OCI-LY1 (cell line): ENCODE measurements around the gene NAV2.

Source experiments
- H2AFZ ChIP-seq: fragments of 200-600 bp; sonication (generic), shearing (Covaris generic); 2 replicates; pipeline ENCODE4 v1.6.0; 2014; ENCODE audit warnings: antibody characterized with exemption, mild to moderate bottlenecking, low read length
- H3F3A ChIP-seq: fragments of 200-600 bp; sonication (generic), shearing (Covaris generic); 2 replicates; pipeline ENCODE4 v1.6.0; 2014; ENCODE audit warnings: mild to moderate bottlenecking, antibody characterized with exemption, low read length, moderate library complexity; ENCODE audit not compliant: insufficient read depth
- H3K27ac ChIP-seq: fragments of 200-600 bp; sonication (generic); 2 replicates; pipeline ENCODE4 v1.5.1; 2014; ENCODE audit warnings: low read length, mixed run types, mild to moderate bottlenecking, low read depth; ENCODE audit not compliant: poor library complexity, severe bottlenecking
- H3K27me3 ChIP-seq: fragments of 200-600 bp; sonication (generic); 2 replicates; pipeline ENCODE4 v1.6.0; 2014; ENCODE audit warnings: antibody characterized with exemption, mild to moderate bottlenecking, low read length, moderate library complexity; ENCODE audit not compliant: insufficient read depth
- H3K36me3 ChIP-seq: fragments of 200-600 bp; sonication (generic); 2 replicates; pipeline ENCODE4 v1.6.1; 2014; ENCODE audit warnings: mild to moderate bottlenecking, antibody characterized with exemption, low read length, moderate library complexity, mixed read lengths; ENCODE audit not compliant: insufficient read depth
- H3K4me1 ChIP-seq: fragments of 200-600 bp; sonication (generic); 2 replicates; pipeline ENCODE4 v1.5.1; 2014; ENCODE audit warnings: mild to moderate bottlenecking, low read length, moderate library complexity; ENCODE audit not compliant: insufficient read depth, severe bottlenecking
- H3K4me2 ChIP-seq: fragments of 200-600 bp; sonication (generic), shearing (Covaris generic); 2 replicates; pipeline ENCODE4 v1.6.1; 2014; ENCODE audit warnings: low read length
- H3K4me3 ChIP-seq: fragments of 200-600 bp; sonication (generic); 2 replicates; pipeline ENCODE4 v1.5.1; 2014; ENCODE audit warnings: low read length, low read depth, mild to moderate bottlenecking, mixed read lengths; ENCODE audit not compliant: poor library complexity, severe bottlenecking
- H3K79me2 ChIP-seq: fragments of 200-600 bp; shearing (Covaris generic); 2 replicates; pipeline ENCODE4 v1.6.1; 2016; ENCODE audit warnings: mixed run types, low read length, mixed read lengths; ENCODE audit not compliant: insufficient read depth
- H3K9ac ChIP-seq: fragments of 200-600 bp; sonication (generic), shearing (Covaris generic); 2 replicates; pipeline ENCODE4 v1.6.1; 2014; ENCODE audit warnings: mild to moderate bottlenecking, low read length, mixed read lengths
- H3K9me2 ChIP-seq: fragments of 200-600 bp; sonication (generic), shearing (Covaris generic); 2 replicates; pipeline ENCODE4 v1.6.1; 2014; ENCODE audit warnings: low read depth, mild to moderate bottlenecking, low read length, mixed read lengths
- H3K9me3 ChIP-seq: fragments of 200-600 bp; shearing (Covaris generic); 2 replicates; pipeline ENCODE4 v1.6.1; 2014; ENCODE audit warnings: low read length, mixed read lengths
- H4K20me1 ChIP-seq: fragments of 200-600 bp; sonication (generic), shearing (Covaris generic); 2 replicates; pipeline ENCODE4 v1.6.0; 2016; ENCODE audit warnings: mild to moderate bottlenecking, low read length; ENCODE audit not compliant: insufficient read depth
- EZH2 ChIP-seq: fragments of 200-600 bp; sonication (generic), shearing (Covaris generic); IDR thresholded peaks from 2 replicates; pipeline ENCODE4 v1.8.0; 2017; ENCODE audit warnings: borderline replicate concordance, mixed run types, mild to moderate bottlenecking, antibody characterized with exemption, low read length, moderate library complexity, mixed read lengths
- TF ChIP-seq, protein P1 (sequence below): fragments of 200-600 bp; sonication (generic), shearing (Covaris generic); IDR thresholded peaks from 2 replicates; pipeline ENCODE4 v1.5.1; 2017; ENCODE audit warnings: mild to moderate bottlenecking, antibody characterized with exemption, low read length, moderate library complexity, mixed read lengths

NAV2 gene

DNA sequence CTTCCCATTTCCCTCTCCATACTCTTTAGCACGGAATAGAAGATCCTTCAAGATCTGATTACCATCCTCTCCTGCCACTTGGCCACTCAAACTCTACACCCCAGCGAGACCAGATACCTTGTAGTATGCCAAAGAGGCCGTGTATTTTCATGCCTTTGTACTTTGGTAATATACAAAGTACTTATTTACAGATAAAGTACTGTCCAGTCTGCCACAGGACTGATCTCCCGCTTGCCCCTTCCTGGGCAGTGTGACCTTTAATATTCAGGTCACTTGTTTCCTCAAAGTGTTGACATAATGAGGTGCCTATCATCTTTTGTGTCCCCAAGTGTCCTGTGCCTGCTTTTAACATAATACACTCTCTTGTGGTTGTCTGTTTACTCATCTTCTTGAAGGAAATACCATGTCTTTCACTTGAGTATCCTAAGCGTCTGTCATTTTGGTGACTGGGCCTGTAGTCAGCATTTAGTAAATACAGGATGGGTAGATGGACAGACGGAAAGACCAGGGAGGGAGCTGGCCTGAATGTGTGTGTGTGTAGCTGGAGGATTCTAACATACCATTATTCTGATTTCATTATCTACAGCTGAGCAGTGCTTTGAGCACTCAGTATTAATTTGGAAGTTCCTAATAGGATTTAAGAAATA lies 137.4 kb downstream of the NAV2 start:
- TF ChIP-seq, protein P1, sequence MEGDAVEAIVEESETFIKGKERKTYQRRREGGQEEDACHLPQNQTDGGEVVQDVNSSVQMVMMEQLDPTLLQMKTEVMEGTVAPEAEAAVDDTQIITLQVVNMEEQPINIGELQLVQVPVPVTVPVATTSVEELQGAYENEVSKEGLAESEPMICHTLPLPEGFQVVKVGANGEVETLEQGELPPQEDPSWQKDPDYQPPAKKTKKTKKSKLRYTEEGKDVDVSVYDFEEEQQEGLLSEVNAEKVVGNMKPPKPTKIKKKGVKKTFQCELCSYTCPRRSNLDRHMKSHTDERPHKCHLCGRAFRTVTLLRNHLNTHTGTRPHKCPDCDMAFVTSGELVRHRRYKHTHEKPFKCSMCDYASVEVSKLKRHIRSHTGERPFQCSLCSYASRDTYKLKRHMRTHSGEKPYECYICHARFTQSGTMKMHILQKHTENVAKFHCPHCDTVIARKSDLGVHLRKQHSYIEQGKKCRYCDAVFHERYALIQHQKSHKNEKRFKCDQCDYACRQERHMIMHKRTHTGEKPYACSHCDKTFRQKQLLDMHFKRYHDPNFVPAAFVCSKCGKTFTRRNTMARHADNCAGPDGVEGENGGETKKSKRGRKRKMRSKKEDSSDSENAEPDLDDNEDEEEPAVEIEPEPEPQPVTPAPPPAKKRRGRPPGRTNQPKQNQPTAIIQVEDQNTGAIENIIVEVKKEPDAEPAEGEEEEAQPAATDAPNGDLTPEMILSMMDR = no peak
- no peak for TF ChIP-seq EZH2
- H3K9me2 ChIP-seq = no peaks in the 10 kb centered on the region
- no peaks in the 10 kb centered on the region for H3K9me3 ChIP-seq
- H3K79me2 ChIP-seq = no peaks in the 10 kb centered on the region
- H3K9ac ChIP-seq = no peak overlapping the region
- no peak overlapping the region for H3K4me3 ChIP-seq
- H3F3A ChIP-seq = no peaks in the 10 kb centered on the region
- no peaks in the 10 kb centered on the region for H3K4me1 ChIP-seq
- no peak overlapping the region for H3K27ac ChIP-seq
- H2AFZ ChIP-seq = no peak overlapping the region
- H3K4me2 ChIP-seq = no peak overlapping the region
- no peaks in the 10 kb centered on the region for H3K36me3 ChIP-seq
- H3K27me3 ChIP-seq = no peaks in the 10 kb centered on the region
- H4K20me1 ChIP-seq = no peaks in the 10 kb centered on the region

DNA sequence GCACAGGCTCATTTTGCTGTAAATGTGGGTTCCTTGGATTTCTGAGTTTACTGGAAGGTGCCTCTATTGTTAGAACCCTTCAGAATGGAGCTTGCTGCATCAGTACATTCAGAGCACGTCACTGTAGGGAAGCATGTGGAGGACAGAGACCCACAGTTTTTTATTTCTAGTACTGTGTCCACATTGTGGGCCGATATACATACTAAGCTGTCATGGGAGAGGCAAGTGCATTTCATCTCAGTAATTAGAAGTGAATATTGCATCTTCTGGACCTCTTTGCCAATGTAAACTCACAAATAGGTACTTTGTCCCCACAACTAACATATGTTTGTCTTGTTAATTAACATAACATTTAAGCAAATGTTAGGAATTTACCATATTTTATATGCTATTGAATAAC lies 139.7 kb downstream of the NAV2 start:
- no peaks in the 10 kb centered on the region for H3K36me3 ChIP-seq
- H3K4me2 ChIP-seq = no peak overlapping the region
- H3K4me3 ChIP-seq = no peak overlapping the region
- H3K9me3 ChIP-seq = no peaks in the 10 kb centered on the region
- H3F3A ChIP-seq = no peaks in the 10 kb centered on the region
- H3K9ac ChIP-seq = no peak overlapping the region
- no peaks in the 10 kb centered on the region for H3K4me1 ChIP-seq
- no peak overlapping the region for H2AFZ ChIP-seq
- no peak for TF ChIP-seq EZH2
- TF ChIP-seq, protein P1 = no peak
- H3K79me2 ChIP-seq = no peaks in the 10 kb centered on the region
- no peak overlapping the region for H3K27ac ChIP-seq
- no peaks in the 10 kb centered on the region for H3K27me3 ChIP-seq
- H3K9me2 ChIP-seq = no peaks in the 10 kb centered on the region
- no peaks in the 10 kb centered on the region for H4K20me1 ChIP-seq

- no peak overlapping the region for H3K4me3 ChIP-seq
- no peaks in the 10 kb centered on the region for H3K36me3 ChIP-seq
- no peaks in the 10 kb centered on the region for H3K79me2 ChIP-seq
- H3K27me3 ChIP-seq = no peaks in the 10 kb centered on the region
- H2AFZ ChIP-seq = no peak overlapping the region
- H4K20me1 ChIP-seq = no peaks in the 10 kb centered on the region
- no peaks in the 10 kb centered on the region for H3K9me2 ChIP-seq
- no peak overlapping the region for H3K4me2 ChIP-seq
- H3K4me1 ChIP-seq = no peaks in the 10 kb centered on the region
- H3K9me3 ChIP-seq = no peaks in the 10 kb centered on the region
- H3K27ac ChIP-seq = no peak overlapping the region
- H3F3A ChIP-seq = no peaks in the 10 kb centered on the region
- H3K9ac ChIP-seq = no peak overlapping the region
- TF ChIP-seq, protein P1 = no peak
- no peak for TF ChIP-seq EZH2
Measured at GRCh38 chr11:19853016-19853415, 140.4 kb downstream of the NAV2 start.
